Measurements from ENCODE around the gene PLA2G6.

- TF ChIP-seq CTCF (IDR thresholded peaks at IDR 0.05): no peak
- TF ChIP-seq POLR2A (IDR thresholded peaks at IDR 0.05): no peak
Measured at GRCh38 chr22:38139901-38140300, 41.7 kb downstream of the PLA2G6 start.

Measured in esophagus squamous epithelium (tissue), 4 donors.